Stimulated activated CD4-positive, alpha-beta T cell treated with anti-CD3 and anti-CD28 coated beads, Interleukin-1b, Interleukin-23, amount 100 ng/mL, for 24 hours (primary cell): ENCODE data around the gene TMEM229B.

ENCODE experiments used
- DNase-seq, 4 experiments: peaks; one replicate each; pipeline ENCODE4 v3.0.0-alpha.2; 2020; ENCODE audit warnings: low read depth in 4 of 4, low spot score in 1 of 4

The TMEM229B gene

DNA sequence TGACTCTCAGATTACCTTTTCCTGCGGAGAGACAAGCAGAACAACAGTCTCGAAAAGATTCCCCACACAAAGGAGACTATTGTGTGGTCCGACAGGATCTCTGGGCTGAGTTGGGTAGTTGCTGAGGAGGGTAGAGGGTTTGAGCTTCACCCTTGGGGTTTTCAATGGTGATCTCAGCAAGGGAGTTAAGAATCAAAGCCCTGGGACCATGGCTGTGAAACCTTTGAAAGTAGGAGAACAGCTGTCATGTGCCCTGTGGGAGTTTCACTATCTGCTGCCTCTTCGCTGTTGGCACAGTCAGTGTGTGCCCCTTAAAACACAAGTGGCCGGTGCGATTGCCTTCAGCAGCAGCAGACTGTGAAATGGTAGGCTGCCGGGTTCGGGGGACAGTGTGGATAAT, 62.4 kb downstream of the TMEM229B start:
- DNase-seq: no peak

DNA sequence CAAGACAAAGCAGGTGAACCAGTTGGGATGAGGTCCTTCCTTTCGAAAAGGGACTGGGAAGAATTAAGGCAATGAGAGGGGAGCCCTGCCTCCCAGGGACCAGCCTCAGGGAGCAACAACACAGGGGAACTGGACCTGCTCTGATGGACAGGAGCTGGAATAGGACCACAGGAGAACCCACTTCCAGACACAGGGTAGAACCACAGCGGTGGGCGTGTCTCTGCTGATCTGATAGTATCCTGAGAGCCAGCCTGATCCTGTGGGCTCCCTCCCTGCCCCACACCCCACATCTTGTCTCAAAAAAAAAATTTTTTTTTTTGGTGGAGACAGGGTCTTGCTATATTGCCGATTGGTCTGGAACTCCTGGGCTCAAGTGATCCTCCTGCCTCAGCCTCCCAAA, 62.9 kb downstream of the TMEM229B start:
- DNase-seq: no peak

DNA sequence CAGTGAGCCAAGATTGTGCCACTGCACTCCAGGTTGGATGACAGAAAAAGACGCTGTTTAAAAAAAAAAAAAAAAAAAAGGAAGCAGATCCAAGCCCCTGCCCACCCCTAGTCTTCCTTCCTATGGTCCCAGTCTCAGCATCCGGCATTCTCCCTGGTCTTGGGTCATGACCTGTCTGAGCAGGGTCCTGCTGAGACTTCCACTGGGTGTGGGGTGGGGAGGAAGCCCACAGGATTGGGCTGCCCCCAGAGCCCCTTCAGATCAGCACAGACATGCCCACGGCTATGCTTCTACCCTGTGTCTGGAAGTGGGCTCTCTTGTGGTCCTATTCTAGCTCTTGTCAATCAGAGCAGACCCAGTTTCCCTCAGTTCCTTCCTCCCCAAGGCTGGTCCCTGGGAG, 64.0 kb downstream of the TMEM229B start:
- DNase-seq: no peak

DNA sequence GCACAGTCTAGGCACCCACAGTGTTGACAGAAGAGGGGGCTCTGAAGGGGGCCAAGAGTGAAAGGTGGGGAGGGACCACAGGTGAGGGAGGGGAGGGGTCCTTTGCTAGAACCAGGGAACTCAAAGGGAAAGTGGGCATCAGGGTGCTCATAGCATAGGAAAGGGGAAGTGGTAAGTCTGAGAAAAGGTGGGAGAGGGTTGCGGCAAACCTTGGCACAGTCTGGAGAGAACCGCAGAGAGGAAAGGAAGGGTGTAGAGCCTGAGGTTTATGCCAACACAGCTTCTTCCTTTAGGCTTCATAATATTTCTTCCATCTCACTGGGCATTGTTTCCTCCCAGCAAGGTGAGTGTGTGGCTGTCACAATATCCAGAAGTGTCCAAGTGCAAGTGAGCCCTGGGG, 65.1 kb downstream of the TMEM229B start:
- no peak for DNase-seq

DNA sequence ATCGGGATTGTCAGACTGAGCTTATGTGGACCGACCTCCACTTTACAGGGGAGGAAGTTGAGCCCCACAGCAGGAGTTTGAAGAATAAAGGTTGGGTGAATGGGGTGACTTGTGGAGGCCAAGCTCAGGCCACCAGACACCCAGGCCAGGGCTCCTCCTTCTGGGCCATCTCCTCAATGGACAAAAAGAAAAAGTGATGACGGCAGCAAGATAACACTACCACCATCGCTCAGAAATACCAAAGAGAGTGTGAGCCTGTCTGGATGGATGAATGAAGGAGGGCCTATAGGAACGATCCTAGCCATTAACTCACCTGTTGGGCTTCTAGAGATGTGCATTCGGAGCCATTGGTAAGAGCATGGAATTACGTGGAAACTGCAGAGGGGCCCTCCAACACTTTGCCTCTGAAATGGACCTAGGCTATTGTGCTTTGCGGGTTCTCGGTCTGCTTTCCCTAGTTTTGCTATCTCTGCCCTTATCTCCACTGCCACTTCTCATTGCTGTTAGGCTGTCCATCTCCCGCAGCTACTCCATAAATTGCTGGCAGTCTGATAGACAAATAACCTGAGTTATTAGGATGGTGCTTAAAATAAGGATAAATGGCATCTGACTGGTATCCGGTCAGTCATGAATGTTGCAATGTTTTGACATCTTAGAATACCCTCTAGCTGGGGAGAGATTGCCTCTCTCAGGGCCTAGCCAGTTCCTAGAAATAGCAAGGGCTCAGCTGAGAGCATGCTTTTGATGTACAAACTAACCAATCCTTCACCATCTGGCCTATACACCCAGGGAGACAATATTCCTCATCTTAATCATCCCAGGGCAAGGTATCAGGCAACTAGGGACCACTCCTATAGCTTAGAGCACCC, 66.9 kb downstream of the TMEM229B start:
- no peak for DNase-seq
